ENCODE data around the gene DLGAP1.

DNA sequence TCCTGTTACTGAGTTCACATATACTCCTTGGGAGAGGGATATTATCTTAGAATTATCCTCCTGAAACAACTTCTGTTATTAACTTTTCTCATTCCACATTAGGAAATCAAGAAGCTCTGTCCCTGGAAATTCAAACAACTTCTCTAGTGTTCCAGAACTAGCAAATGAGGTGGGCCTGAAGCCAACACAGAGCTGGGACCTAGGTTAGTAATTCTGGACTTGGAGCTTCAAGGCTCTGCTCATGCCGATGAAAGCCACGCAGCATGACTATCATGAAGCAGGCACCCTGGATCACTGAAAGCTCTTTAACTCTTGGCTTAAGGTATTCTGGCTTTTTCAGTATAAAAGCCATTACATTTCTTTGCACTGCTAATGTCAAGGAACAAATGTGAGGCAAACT is 762.4 kb downstream of the DLGAP1 start:
- no peak for TF ChIP-seq EP300 (IDR thresholded peaks at IDR 0.05; ENCODE audit: borderline replicate concordance in 1 of 2, low read depth in 1 of 2, low read length in 1 of 2)
- TF ChIP-seq, protein P1, sequence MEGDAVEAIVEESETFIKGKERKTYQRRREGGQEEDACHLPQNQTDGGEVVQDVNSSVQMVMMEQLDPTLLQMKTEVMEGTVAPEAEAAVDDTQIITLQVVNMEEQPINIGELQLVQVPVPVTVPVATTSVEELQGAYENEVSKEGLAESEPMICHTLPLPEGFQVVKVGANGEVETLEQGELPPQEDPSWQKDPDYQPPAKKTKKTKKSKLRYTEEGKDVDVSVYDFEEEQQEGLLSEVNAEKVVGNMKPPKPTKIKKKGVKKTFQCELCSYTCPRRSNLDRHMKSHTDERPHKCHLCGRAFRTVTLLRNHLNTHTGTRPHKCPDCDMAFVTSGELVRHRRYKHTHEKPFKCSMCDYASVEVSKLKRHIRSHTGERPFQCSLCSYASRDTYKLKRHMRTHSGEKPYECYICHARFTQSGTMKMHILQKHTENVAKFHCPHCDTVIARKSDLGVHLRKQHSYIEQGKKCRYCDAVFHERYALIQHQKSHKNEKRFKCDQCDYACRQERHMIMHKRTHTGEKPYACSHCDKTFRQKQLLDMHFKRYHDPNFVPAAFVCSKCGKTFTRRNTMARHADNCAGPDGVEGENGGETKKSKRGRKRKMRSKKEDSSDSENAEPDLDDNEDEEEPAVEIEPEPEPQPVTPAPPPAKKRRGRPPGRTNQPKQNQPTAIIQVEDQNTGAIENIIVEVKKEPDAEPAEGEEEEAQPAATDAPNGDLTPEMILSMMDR (IDR thresholded peaks at IDR 0.05), result no peak
- no peak for TF ChIP-seq YY1 (IDR thresholded peaks at IDR 0.05; ENCODE audit: low read depth)
- no peak for TF ChIP-seq SIN3A (IDR thresholded peaks at IDR 0.05; ENCODE audit: borderline replicate concordance, low read depth, low read length)
- TF ChIP-seq TEAD4 (IDR thresholded peaks at IDR 0.05; ENCODE audit: borderline replicate concordance, insufficient read depth), result no peak
- TF ChIP-seq TAF1 (IDR thresholded peaks at IDR 0.05; ENCODE audit: borderline replicate concordance, low read depth, low read length), result no peak
- no peak for TF ChIP-seq EZH2phosphoT487 (IDR thresholded peaks at IDR 0.05; ENCODE audit: borderline replicate concordance, low read depth)
